HEK293 (cell line): Measurements from ENCODE around the gene HIP1.

ENCODE experiments used
- CTCF ChIA-PET: fragments of 350-600 bp; formaldehyde crosslinking; extraction: SDS; loops from one replicate; lab custom pipeline; 2021; ENCODE audit warnings: antibody characterized with exemption; lab: Yijun Ruan, JAX
- POLR2A ChIA-PET: fragments of 300-600 bp; formaldehyde crosslinking; extraction: SDS; loops from one replicate; lab custom pipeline; 2020; ENCODE audit warnings: antibody characterized with exemption, inconsistent platforms; lab: Yijun Ruan, JAX
- H3K27ac ChIP-seq: fragments of 200-500 bp; sonication (Bioruptor generic); 2 replicates; pipeline ENCODE4 v1.5.1; 2014; ENCODE audit warnings: low read depth, low read length, control low read depth, inconsistent platforms; ENCODE audit errors: extremely low read depth
- H3K36me3 ChIP-seq, 2 experiments: fragments of 200-500 bp in 1 of 2; sonication (Bioruptor generic) in 1 of 2; 1 replicate in 1 of 2; 2 replicates in 1 of 2; pipeline ENCODE4 v1.5.1; 2014 to 2017; ENCODE audit warnings: inconsistent platforms in 2 of 2, low read length in 2 of 2; ENCODE audit not compliant: control insufficient read depth in 2 of 2, insufficient read depth in 1 of 2
- H3K4me1 ChIP-seq: fragments of 200-500 bp; sonication (Bioruptor generic); 2 replicates; pipeline ENCODE4 v1.5.1; 2014; ENCODE audit warnings: mild to moderate bottlenecking, low read length, inconsistent platforms; ENCODE audit not compliant: control insufficient read depth, insufficient read depth
- H3K4me3 ChIP-seq: 2 replicates; pipeline ENCODE4 v1.5.1; 2011; ENCODE audit warnings: low read depth, mild to moderate bottlenecking, control low read depth, low read length, moderate library complexity
- H3K9me3 ChIP-seq: fragments of 200-500 bp; sonication (Bioruptor generic); 2 replicates; pipeline ENCODE4 v1.5.1; 2014; ENCODE audit warnings: low read depth, low read length, inconsistent platforms; ENCODE audit not compliant: control insufficient read depth, insufficient read depth
- HOXD13 ChIP-seq: sonication (generic); formaldehyde crosslinking; IDR thresholded peaks from 2 replicates; pipeline ENCODE4 v1.8.0; 2022; ENCODE audit warnings: missing genetic modification reagents, borderline replicate concordance
- KLF9 ChIP-seq: fragments of 450-650 bp; formaldehyde crosslinking; IDR thresholded peaks from 2 replicates; pipeline ENCODE4 v1.5.1; 2016; ENCODE audit warnings: missing biosample characterization, missing genetic modification characterization, low read depth
- SP2 ChIP-seq: fragments of 450-650 bp; formaldehyde crosslinking; IDR thresholded peaks from 2 replicates; pipeline ENCODE4 v1.5.1; 2016; ENCODE audit warnings: missing biosample characterization, missing genetic modification characterization
- WT1 ChIP-seq: fragments of 450-650 bp; formaldehyde crosslinking; IDR thresholded peaks from 2 replicates; pipeline ENCODE4 v1.5.1; 2016; ENCODE audit warnings: missing biosample characterization, missing genetic modification characterization
- ZNF112 ChIP-seq: fragments of 450-650 bp; formaldehyde crosslinking; IDR thresholded peaks from 2 replicates; pipeline ENCODE4 v1.5.0; 2017; ENCODE audit warnings: missing biosample characterization, missing genetic modification characterization
- ZNF146 ChIP-seq: fragments of 450-650 bp; formaldehyde crosslinking; IDR thresholded peaks from 2 replicates; pipeline ENCODE4 v1.5.1; 2016; ENCODE audit warnings: missing biosample characterization, missing genetic modification characterization
- ZNF174 ChIP-seq: fragments of 450-650 bp; formaldehyde crosslinking; IDR thresholded peaks from 2 replicates; pipeline ENCODE4 v1.5.0; 2017; ENCODE audit warnings: missing biosample characterization, mild to moderate bottlenecking, missing genetic modification characterization
- ZNF654 ChIP-seq: fragments of 450-650 bp; formaldehyde crosslinking; IDR thresholded peaks from 2 replicates; pipeline ENCODE4 v1.5.1; 2016; ENCODE audit warnings: low read depth, missing biosample characterization, missing genetic modification characterization
- ZNF670 ChIP-seq: fragments of 450-650 bp; formaldehyde crosslinking; IDR thresholded peaks from 2 replicates; pipeline ENCODE4 v1.5.1; 2016; ENCODE audit warnings: missing biosample characterization, missing genetic modification characterization, low read depth
- TF ChIP-seq, protein P1 (sequence below): fragments of 450-650 bp; IDR thresholded peaks from 2 replicates; pipeline ENCODE4 v1.5.1; 2018; ENCODE audit warnings: missing biosample characterization, missing genetic modification characterization
- TF ChIP-seq, protein P2 (sequence below): fragments of 450-650 bp; formaldehyde crosslinking; IDR thresholded peaks from 2 replicates; pipeline ENCODE4 v1.5.1; 2017; ENCODE audit warnings: missing biosample characterization, mild to moderate bottlenecking, missing genetic modification characterization, moderate library complexity
- TF ChIP-seq, protein P3 (sequence below): fragments of 450-650 bp; formaldehyde crosslinking; IDR thresholded peaks from 2 replicates; pipeline ENCODE4 v1.5.1; 2017; ENCODE audit warnings: missing biosample characterization, missing genetic modification characterization

HIP1 gene

DNA sequence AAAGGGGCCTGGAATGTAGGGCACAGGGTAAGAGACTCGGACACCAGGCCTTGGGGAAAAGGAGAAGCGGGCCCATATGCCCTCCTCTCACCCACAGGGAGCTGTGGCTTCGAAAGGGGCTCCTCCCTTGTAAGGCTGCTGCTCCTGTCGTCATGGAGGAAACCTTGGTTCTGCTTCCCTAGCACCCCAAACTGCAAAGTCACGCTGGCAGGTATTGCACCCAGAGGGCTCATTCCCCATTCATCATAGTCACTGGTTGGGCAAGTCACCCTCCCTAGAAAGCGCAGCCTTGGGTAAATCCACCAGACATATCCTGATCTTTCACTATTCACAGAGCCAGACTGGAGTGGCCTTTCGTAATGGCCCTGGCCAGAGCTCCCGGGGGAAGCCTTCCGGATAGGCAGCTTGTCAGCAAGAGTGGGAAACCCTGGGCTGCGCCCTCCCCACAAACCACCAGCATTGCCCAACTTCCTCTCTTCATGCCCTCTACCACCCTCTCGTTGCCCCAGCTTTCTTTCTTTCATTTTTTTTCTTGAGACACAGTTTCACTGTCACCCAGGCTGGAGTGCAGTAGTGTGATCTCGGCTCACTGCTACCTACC is 121.0 kb downstream of the HIP1 start:
- no peak overlapping the region for H3K4me3 ChIP-seq
- no peaks in the 10 kb centered on the region; a peak in 1 of 3 replicates for H3K36me3 ChIP-seq
- H3K27ac ChIP-seq = no peak overlapping the region
- TF ChIP-seq ZNF670 (tag by site-specific recombination) (no peak), ZNF112 (tag by site-specific recombination) (no peak)
- POLR2A ChIA-PET = no interaction called here
- H3K9me3 ChIP-seq = no peaks in the 10 kb centered on the region
- CTCF ChIA-PET = no interaction called here
- H3K4me1 ChIP-seq = no peaks in the 10 kb centered on the region

DNA sequence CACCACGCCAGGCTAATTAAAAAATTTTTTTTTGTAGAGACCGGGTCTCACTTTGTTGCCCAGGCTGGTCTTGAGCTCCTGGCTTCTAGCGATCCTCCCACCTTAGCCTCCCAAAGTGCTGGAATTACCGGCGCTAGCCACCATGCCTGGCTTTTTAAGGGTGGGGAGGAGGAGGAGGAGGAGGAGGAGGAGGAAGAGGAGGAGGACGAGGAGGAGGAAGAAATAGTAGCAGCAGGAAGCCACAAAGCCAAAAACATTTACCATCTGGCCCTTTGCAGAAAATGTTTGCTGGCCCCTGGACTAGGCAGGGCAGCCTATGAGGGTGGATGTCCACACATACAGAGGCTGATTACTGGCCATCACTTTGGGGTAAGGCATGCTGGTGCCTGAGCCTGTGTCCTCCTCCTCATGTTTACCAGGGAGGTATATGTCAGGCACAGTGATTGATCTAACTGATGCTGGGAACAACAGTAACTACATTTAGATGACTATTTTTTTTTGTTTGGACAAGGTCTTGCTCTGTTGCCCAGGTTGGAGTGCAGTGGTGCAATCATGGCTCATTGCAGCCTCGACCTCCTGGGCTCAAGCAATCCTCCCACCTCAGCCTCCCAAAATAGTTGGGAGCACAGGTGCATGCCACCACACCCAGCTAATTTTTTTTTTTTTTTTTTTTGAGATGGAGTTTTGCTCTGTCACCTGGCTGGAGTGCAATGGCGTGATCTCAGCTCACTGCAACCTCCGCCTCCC is 122.1 kb downstream of the HIP1 start:
- ChIA-PET CTCF (no interaction called here), POLR2A (no interaction called here)
- H3K9me3 ChIP-seq = no peaks in the 10 kb centered on the region
- TF ChIP-seq KLF9 (tag by site-specific recombination) = no peak
- TF ChIP-seq, protein P1, sequence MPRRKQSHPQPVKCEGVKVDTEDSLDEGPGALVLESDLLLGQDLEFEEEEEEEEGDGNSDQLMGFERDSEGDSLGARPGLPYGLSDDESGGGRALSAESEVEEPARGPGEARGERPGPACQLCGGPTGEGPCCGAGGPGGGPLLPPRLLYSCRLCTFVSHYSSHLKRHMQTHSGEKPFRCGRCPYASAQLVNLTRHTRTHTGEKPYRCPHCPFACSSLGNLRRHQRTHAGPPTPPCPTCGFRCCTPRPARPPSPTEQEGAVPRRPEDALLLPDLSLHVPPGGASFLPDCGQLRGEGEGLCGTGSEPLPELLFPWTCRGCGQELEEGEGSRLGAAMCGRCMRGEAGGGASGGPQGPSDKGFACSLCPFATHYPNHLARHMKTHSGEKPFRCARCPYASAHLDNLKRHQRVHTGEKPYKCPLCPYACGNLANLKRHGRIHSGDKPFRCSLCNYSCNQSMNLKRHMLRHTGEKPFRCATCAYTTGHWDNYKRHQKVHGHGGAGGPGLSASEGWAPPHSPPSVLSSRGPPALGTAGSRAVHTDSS (tag by site-specific recombination) = peak; percentile 72
- TF ChIP-seq, all 188 proteins: peak for 1
- H3K27ac ChIP-seq = no peak overlapping the region
- no peaks in the 10 kb centered on the region; a peak in 1 of 3 replicates for H3K36me3 ChIP-seq
- no peak overlapping the region for H3K4me3 ChIP-seq
- H3K4me1 ChIP-seq = no peaks in the 10 kb centered on the region

DNA sequence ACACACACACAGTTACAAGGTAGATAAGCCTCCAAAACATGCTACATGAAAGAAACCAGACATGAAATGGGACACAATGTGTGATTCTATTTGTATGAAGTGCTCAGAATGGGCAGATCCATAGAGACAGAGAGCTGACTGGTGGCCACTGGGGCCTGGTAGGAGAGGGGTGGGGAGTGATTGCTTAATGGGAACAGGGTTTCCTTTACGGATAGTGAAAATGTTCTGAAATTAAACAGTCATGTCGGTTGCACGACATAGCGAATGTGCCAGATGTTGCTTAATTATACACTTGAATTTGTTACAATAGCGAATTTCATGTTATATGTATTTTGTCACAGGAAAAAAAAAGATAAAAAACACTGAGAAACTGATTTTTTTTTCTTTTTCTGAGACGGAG is 124.3 kb downstream of the HIP1 start:
- Histone ChIP-seq H3K27ac (no peak overlapping the region), H3K36me3 (no peaks in the 10 kb centered on the region), H3K4me3 (no peak overlapping the region), H3K4me1 (no peaks in the 10 kb centered on the region), H3K9me3 (no peaks in the 10 kb centered on the region)
- ChIA-PET CTCF (interaction anchor here (2.0 kb wide), 1 partner anchor 148 kb away, joined by 6 read pairs; no protein-coding TSS in a partner anchor), POLR2A (no interaction called here)
- TF ChIP-seq ZNF146 (tag by site-specific recombination) (no peak), ZNF654 (tag by site-specific recombination) (no peak), ZNF174 (tag by site-specific recombination) (no peak), HOXD13 (CRISPR knock-in tag) (no peak), WT1 (tag by site-specific recombination) (no peak), SP2 (no peak)
- TF ChIP-seq, protein P2, sequence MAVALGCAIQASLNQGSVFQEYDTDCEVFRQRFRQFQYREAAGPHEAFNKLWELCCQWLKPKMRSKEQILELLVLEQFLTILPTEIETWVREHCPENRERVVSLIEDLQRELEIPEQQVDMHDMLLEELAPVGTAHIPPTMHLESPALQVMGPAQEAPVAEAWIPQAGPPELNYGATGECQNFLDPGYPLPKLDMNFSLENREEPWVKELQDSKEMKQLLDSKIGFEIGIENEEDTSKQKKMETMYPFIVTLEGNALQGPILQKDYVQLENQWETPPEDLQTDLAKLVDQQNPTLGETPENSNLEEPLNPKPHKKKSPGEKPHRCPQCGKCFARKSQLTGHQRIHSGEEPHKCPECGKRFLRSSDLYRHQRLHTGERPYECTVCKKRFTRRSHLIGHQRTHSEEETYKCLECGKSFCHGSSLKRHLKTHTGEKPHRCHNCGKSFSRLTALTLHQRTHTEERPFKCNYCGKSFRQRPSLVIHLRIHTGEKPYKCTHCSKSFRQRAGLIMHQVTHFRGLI (tag by site-specific recombination) = no peak
- TF ChIP-seq, protein P3, sequence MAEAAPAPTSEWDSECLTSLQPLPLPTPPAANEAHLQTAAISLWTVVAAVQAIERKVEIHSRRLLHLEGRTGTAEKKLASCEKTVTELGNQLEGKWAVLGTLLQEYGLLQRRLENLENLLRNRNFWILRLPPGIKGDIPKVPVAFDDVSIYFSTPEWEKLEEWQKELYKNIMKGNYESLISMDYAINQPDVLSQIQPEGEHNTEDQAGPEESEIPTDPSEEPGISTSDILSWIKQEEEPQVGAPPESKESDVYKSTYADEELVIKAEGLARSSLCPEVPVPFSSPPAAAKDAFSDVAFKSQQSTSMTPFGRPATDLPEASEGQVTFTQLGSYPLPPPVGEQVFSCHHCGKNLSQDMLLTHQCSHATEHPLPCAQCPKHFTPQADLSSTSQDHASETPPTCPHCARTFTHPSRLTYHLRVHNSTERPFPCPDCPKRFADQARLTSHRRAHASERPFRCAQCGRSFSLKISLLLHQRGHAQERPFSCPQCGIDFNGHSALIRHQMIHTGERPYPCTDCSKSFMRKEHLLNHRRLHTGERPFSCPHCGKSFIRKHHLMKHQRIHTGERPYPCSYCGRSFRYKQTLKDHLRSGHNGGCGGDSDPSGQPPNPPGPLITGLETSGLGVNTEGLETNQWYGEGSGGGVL (tag by site-specific recombination) = no peak
